GM21526 (cell line): ENCODE results near the gene FA2H.
A peak's percentile ranks its signal among the peaks of the same experiment; 100 is the strongest.
"Not testable (repeated sequence)": the region's sequence is repeated elsewhere in the genome, so short reads cannot be mapped to it uniquely, and the experiment has no call there.

Source experiments
- ATAC-seq: cut with Tn5 transposase; IDR thresholded peaks from one replicate; pipeline ENCODE4 v1.9.1; 2021; ENCODE audit warnings: moderate library complexity; ENCODE audit not compliant: unreplicated experiment, low FRiP score

The FA2H gene

GRCh38 chr16:74774223-74775139 is at the start of gene FA2H:
Gene FA2H (minus strand): TSS chr16:74774820. CDS start chr16:74774755, 65 bp downstream.
- peak; percentile 81 for ATAC-seq

- no peak for ATAC-seq
These were observed 43.2 kb upstream of the FA2H start for GRCh38 chr16:74817851-74818250.

GRCh38 chr16:74813109-74813641 is 38.6 kb upstream of the FA2H start:
- peak; percentile 95 for ATAC-seq

- no peak for ATAC-seq
These were observed 37.3 kb upstream of the FA2H start for GRCh38 chr16:74811911-74812310.

GRCh38 chr16:74811216-74811615 is 36.6 kb upstream of the FA2H start:
- ATAC-seq = not testable (repeated sequence)

GRCh38 chr16:74807052-74807646 is 32.5 kb upstream of the FA2H start:
- no peak for ATAC-seq

- ATAC-seq = no peak
These were observed 25.7 kb upstream of the FA2H start for GRCh38 chr16:74800216-74800871.

- no peak for ATAC-seq
These were observed 22.8 kb upstream of the FA2H start for GRCh38 chr16:74797414-74797813.

- ATAC-seq = no peak
These were observed 20.5 kb upstream of the FA2H start for GRCh38 chr16:74795104-74795503.

GRCh38 chr16:74794668-74795067 is 20.0 kb upstream of the FA2H start:
- ATAC-seq = no peak

- no peak for ATAC-seq
These were observed 19.0 kb upstream of the FA2H start for GRCh38 chr16:74793571-74793970.

- no peak for ATAC-seq
These were observed 17.6 kb upstream of the FA2H start for GRCh38 chr16:74792225-74792624.

GRCh38 chr16:74791749-74792148 is 17.1 kb upstream of the FA2H start:
- not testable (repeated sequence) for ATAC-seq

- ATAC-seq = no peak
These were observed 13.5 kb upstream of the FA2H start for GRCh38 chr16:74788108-74788507.

GRCh38 chr16:74785031-74785430 is 10.4 kb upstream of the FA2H start:
- ATAC-seq = no peak

- no peak for ATAC-seq
These were observed 4.0 kb upstream of the FA2H start for GRCh38 chr16:74778646-74779045.

- ATAC-seq = no peak
These were observed 2.3 kb upstream of the FA2H start for GRCh38 chr16:74776926-74777325.

- ATAC-seq = no peak
These were observed 635 bp upstream of the FA2H start for GRCh38 chr16:74775255-74775654.

GRCh38 chr16:74773446-74774222 is 986 bp downstream of the FA2H start:
- ATAC-seq = no peak

GRCh38 chr16:74771656-74772315 is 2.8 kb downstream of the FA2H start:
- ATAC-seq = peak; percentile 68
